Inflammatory macrophage treated with lipopolysaccharide for 4 hours (primary cell): ENCODE results near the gene AHSA1.

Source experiments
- DNase-seq: peaks from one replicate; pipeline ENCODE4 v3.0.0-alpha.2; 2020

AHSA1 gene

GRCh38 chr14:77474479-77475177, 16.7 kb downstream of the AHSA1 start:
- no peak for DNase-seq

GRCh38 chr14:77475432-77476115, 17.7 kb downstream of the AHSA1 start:
- DNase-seq: no peak

- DNase-seq: no peak
Observed at GRCh38 chr14:77478029-77478428, 20.1 kb downstream of the AHSA1 start.

- DNase-seq: peak; percentile 25
Observed at GRCh38 chr14:77478796-77479195, 20.9 kb downstream of the AHSA1 start.

- no peak for DNase-seq
Observed at GRCh38 chr14:77482422-77482821, 24.5 kb downstream of the AHSA1 start.

- DNase-seq: no peak
Observed at GRCh38 chr14:77485256-77485655, 27.4 kb downstream of the AHSA1 start.

DNA sequence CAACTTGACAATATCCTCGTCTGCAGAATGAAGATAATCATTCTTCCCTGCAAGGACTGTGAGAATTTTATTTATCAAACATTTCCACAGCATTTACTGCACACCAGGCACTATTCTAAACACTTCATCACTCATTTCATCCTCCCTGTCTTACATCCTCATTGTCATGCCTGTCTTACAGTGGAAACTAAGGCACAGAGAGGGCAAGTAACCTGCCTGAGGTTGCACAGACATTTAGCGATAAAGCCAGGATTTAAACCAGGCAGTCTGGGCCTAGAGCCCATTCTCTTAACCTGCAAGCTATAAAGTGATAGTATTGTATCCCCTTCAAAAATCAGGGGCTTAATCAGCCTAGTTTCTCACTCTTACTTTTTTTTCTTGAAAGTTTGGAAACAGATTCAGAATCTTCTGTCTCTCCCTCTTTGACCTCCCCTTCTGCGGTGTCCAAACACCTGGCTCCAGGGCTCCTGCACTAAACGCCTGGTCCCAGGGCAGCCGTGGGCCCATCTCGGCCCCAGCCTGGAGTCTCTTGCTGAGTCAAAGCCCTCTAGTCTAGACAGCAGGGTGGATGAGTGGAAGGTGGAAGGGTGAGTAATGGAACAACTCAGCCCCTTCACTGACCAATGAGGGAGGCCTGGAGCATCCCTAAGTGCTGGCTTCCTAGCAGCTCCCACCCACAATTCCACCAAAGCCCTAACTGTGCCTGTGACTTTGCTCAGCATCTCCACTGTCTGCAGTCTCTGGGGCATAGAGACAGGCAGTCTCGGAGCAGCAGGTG, 28.2 kb downstream of the AHSA1 start:
- DNase-seq: no peak

GRCh38 chr14:77488558-77488957, 30.7 kb downstream of the AHSA1 start:
- DNase-seq: no peak

DNA sequence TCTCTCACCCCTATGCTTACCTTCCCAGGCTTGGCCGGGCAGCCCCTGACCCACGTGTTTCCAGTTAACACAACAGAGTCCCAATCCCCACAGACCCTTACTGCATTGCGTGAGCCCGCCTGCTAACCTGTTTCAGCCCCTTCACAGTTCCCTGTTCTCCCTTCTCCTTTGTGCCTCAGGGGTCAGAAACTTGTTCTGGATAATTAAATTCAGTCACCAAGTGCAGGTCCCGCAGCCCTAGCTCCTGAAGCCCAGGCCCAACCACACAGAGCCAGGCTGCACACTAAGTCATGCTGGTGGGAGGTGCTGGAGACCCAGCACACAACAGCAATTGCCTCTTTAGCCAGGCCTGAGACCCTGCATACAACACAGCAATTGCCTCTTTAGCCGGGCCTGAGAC, 31.1 kb downstream of the AHSA1 start:
- DNase-seq: no peak

GRCh38 chr14:77490347-77490986, 32.6 kb downstream of the AHSA1 start:
- DNase-seq: no peak

DNA sequence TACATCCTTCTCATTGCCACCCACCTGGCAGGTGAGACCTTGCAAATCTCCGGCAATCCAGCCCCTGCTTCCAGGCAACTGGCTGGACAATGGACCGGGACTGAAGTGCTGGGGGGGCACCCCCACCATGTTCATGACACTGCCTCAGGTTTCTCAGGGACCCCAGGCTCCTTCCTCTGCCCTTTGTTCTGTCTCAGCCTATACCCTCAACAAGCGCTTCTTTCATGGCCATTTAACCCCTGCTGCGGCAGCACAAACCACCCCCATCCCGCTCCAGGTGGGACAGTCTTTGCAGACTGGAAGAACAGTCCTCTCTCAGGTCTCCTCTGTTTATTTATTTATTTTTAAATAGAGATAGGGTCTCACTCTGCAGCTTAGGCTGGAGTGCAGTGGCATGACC, 33.2 kb downstream of the AHSA1 start:
- no peak for DNase-seq

GRCh38 chr14:77495334-77495733, 37.4 kb downstream of the AHSA1 start:
- DNase-seq: no peak

DNA sequence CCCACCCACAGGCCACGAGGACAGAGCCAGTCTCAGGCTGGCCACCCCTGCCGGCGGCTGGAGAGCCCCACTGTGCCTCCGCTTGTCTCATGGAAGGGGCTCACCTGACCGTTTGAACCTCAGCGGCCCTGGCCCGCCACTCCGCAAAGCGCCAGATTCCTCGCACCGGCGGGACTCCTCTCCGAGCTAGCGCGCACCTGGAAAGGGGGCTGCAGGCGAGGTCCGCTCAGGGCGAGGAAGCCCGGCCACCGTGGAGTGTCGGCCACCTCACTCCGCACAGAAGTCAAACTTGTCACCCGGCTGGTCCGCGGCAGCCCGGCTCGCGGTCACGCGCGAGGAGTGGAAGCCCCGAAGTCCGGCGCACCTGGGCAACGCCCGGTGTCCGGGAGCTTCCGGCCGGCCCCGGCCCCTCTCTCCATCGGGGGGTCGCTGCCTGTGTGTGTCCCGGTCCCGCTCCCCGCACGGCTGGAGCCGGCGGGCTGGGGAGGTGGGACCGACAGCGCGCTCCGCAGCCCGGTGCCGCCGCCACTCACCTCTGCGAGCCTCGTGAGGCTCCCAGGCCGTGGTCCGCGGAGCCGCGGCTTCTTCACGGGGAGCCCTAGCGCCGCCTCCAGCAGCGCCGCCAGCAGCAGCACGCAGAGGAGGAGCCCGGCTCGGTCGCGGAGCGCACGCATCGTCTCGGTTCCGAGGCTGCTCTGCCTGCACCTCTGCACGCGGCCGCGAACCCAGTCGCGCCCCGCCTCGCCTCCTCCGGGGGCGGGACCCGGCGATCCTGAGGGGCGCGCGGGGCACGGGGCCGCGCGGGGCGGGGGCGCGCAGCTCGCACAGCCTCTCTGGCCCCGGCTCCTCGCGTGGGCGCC, 40.5 kb downstream of the AHSA1 start, which contains the start of gene ISM2:
Gene ISM2 (minus strand): TSS at position 697 of the 860 bp plus-strand sequence. CDS start 23 bp downstream, at position 674.
- peak; percentile 19 for DNase-seq

- no peak for DNase-seq
Observed at GRCh38 chr14:77498984-77499527, 41.2 kb downstream of the AHSA1 start.

- no peak for DNase-seq
Observed at GRCh38 chr14:77502109-77502782, 44.4 kb downstream of the AHSA1 start.

GRCh38 chr14:77503138-77503537, 45.2 kb downstream of the AHSA1 start:
- no peak for DNase-seq

- DNase-seq: no peak
Observed at GRCh38 chr14:77505031-77505430, 47.1 kb downstream of the AHSA1 start.

- DNase-seq: no peak
Observed at GRCh38 chr14:77507762-77508161, 49.9 kb downstream of the AHSA1 start.

DNA sequence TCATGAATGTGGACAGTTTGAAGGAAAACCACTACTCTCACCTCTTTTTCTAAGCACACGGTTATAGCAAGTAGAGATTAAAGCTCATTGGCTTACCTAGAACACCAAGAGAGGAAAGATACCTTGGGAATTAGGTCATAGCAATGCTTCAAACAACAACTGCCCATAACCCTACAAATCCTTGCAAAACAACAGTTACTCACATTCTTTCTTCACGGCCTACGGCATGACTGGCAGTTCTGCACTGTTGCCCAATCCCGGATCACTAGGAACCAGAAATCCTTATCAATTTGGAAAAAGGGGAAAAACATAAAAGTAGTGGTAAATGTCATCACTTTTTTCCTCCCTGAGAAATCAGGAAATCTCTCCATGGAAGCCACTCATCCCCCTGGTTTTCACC, 50.4 kb downstream of the AHSA1 start:
- peak; percentile 5 for DNase-seq

- no peak for DNase-seq
Observed at GRCh38 chr14:77508876-77509275, 51.0 kb downstream of the AHSA1 start.

- no peak for DNase-seq
Observed at GRCh38 chr14:77509366-77509765, 51.5 kb downstream of the AHSA1 start.
